Keratinocyte (primary cell): ENCODE results near the gene KDM3A. TPM values are rescaled to one million over a fixed set of nuclear protein-coding genes. Genes with fewer than 3 reads are reported as not detected.

Experiments
- DNase-seq: peaks from one replicate; pipeline ENCODE4 v3.0.0-alpha.2; 2011; ENCODE audit warnings: low read depth, missing footprints, low spot score
- FAIRE-seq: peaks from 2 replicates; lab custom pipeline; 2011; peaks lifted over from hg19 to GRCh38; lab: Jason Lieb, UNC
- H2AFZ ChIP-seq: 2 replicates; pipeline ENCODE4 v1.6.0; 2012; ENCODE audit warnings: low read length, control low read depth, inconsistent platforms; ENCODE audit not compliant: control insufficient read depth
- H3K27ac ChIP-seq: 2 replicates; pipeline ENCODE4 v1.5.1; 2011; ENCODE audit warnings: low read length; ENCODE audit not compliant: control insufficient read depth, insufficient read depth
- H3K27me3 ChIP-seq: 3 replicates; pipeline ENCODE4 v1.6.0; 2011; ENCODE audit warnings: low read length; ENCODE audit not compliant: control insufficient read depth, insufficient read depth; ENCODE audit errors: extremely low read depth
- H3K36me3 ChIP-seq, 2 experiments: 2 replicates in 1 of 2; 3 replicates in 1 of 2; pipeline ENCODE4 v1.5.1; 2011; ENCODE audit warnings: low read length in 2 of 2, mild to moderate bottlenecking in 1 of 2; ENCODE audit not compliant: control insufficient read depth in 2 of 2, insufficient read depth in 2 of 2; ENCODE audit errors: extremely low read depth in 1 of 2
- H3K4me1 ChIP-seq: 3 replicates; pipeline ENCODE4 v1.5.1; 2011; ENCODE audit warnings: low read length; ENCODE audit not compliant: control insufficient read depth, insufficient read depth; ENCODE audit errors: extremely low read depth
- H3K4me2 ChIP-seq: 3 replicates; pipeline ENCODE4 v1.6.0; 2011; ENCODE audit warnings: low read depth, low read length; ENCODE audit not compliant: control insufficient read depth, insufficient read depth; ENCODE audit errors: extremely low read depth
- H3K4me3 ChIP-seq, 3 experiments: fragments of 200-600 bp in 1 of 3; sonication (generic) in 1 of 3; 2 replicates in 2 of 3; 3 replicates in 1 of 3; pipeline ENCODE4 v1.5.1; 2011 to 2016; ENCODE audit warnings: low read length in 3 of 3, mild to moderate bottlenecking in 3 of 3, control low read depth in 2 of 3, inconsistent platforms in 1 of 3, low read depth in 1 of 3, mixed read lengths in 1 of 3, mixed run types in 1 of 3, moderate library complexity in 1 of 3; ENCODE audit not compliant: control insufficient read depth in 2 of 3, insufficient read depth in 2 of 3; ENCODE audit errors: extremely low read depth in 1 of 3
- H3K79me2 ChIP-seq: 2 replicates; pipeline ENCODE4 v1.6.0; 2012; ENCODE audit warnings: low read length; ENCODE audit not compliant: control insufficient read depth, insufficient read depth
- H3K9ac ChIP-seq: 3 replicates; pipeline ENCODE4 v1.6.0; 2011; ENCODE audit warnings: low read length; ENCODE audit not compliant: control insufficient read depth, insufficient read depth; ENCODE audit errors: extremely low read depth
- H3K9me1 ChIP-seq: 3 replicates; pipeline ENCODE4 v1.6.0; 2011; ENCODE audit warnings: low read length; ENCODE audit not compliant: control insufficient read depth, insufficient read depth; ENCODE audit errors: extremely low read depth
- H3K9me3 ChIP-seq: 2 replicates; pipeline ENCODE4 v1.5.1; 2012; ENCODE audit warnings: low read depth, low read length; ENCODE audit not compliant: control insufficient read depth
- H4K20me1 ChIP-seq: 3 replicates; pipeline ENCODE4 v1.6.0; 2011; ENCODE audit warnings: low read length; ENCODE audit not compliant: control insufficient read depth, insufficient read depth; ENCODE audit errors: extremely low read depth
- EZH2 ChIP-seq: IDR thresholded peaks from one replicate; pipeline ENCODE4 v1.6.1; 2012; ENCODE audit warnings: inconsistent platforms, mild to moderate bottlenecking, low read length, moderate library complexity
- dilution Hi-C: fragments of 300-500 bp; cut with MboI; formaldehyde crosslinking; loops from one replicate; pipeline ENCODE4 v1.7.0; 2020; ENCODE audit warnings: low sequenced_read_pairs; ENCODE audit not compliant: extremely low pct_ligation_motif_present
- polyA plus RNA-seq, 5 experiments: library from polyadenylated mRNA; depleted of rRNA in 3 of 5; stranded (reverse) in 3 of 5; stranded (forward) in 1 of 5; unstranded in 1 of 5; fragments of >200 nt; gene quantifications; 1 replicate in 1 of 5; 2 replicates in 3 of 5; 3 replicates in 1 of 5; pipeline versions ENCODE4 v1.2.1 to v1.2.3, GENCODE V29; 2011 to 2012; ENCODE audit warnings: missing spikeins in 2 of 5, low read depth in 1 of 5, low replicate concordance in 1 of 5
- TF ChIP-seq, protein P1 (sequence below), 3 experiments: IDR thresholded peaks in 1 of 3; conservative IDR thresholded peaks in 1 of 3; optimal IDR thresholded peaks in 1 of 3; 2 replicates in 2 of 3; 3 replicates in 1 of 3; pipeline versions ENCODE3 to v1.5.1; 2011; ENCODE audit warnings: low read length in 3 of 3, mild to moderate bottlenecking in 3 of 3, moderate library complexity in 2 of 3, control low read depth in 1 of 3, inconsistent platforms in 1 of 3; ENCODE audit not compliant: insufficient read depth in 2 of 3; ENCODE audit errors: extremely low read depth in 1 of 3

Gene KDM3A
- polyA plus RNA-seq, 1 donor (not counting 4 experiments of a cell fraction or from before 2014, with no cell fraction given) = 32.9 TPM

DNA sequence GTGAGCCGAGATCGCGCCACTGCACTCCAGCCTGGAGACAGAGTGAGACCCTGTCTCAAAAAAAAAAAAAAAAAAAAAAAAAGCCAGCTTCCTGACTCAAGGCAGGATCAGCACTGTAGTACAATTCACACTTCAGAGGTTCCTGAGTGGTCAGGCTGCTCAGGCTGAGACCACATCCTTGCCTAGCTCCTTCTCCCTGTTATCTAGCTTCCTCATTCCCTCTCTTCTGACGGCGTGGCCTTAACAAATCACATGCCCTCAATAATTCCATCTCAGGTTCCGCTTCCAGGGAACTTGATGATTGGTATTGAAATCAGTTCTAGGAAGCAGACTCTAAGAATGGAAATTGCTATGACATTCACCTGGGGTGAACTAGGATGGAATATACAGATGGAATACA, 29.8 kb upstream of the KDM3A start:
- peaks cover 2% of the 10 kb centered on the region for H3K27me3 ChIP-seq
- H3K4me1 ChIP-seq = no peaks in the 10 kb centered on the region
- no peaks in the 10 kb centered on the region for H4K20me1 ChIP-seq
- no peaks in the 10 kb centered on the region for H3K36me3 ChIP-seq
- FAIRE-seq (no peak), DNase-seq (no peak)
- TF ChIP-seq EZH2 = no peak
- TF ChIP-seq, protein P1, sequence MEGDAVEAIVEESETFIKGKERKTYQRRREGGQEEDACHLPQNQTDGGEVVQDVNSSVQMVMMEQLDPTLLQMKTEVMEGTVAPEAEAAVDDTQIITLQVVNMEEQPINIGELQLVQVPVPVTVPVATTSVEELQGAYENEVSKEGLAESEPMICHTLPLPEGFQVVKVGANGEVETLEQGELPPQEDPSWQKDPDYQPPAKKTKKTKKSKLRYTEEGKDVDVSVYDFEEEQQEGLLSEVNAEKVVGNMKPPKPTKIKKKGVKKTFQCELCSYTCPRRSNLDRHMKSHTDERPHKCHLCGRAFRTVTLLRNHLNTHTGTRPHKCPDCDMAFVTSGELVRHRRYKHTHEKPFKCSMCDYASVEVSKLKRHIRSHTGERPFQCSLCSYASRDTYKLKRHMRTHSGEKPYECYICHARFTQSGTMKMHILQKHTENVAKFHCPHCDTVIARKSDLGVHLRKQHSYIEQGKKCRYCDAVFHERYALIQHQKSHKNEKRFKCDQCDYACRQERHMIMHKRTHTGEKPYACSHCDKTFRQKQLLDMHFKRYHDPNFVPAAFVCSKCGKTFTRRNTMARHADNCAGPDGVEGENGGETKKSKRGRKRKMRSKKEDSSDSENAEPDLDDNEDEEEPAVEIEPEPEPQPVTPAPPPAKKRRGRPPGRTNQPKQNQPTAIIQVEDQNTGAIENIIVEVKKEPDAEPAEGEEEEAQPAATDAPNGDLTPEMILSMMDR (optimal IDR thresholded peaks at IDR 0.05 in 1 of 3, IDR thresholded peaks at IDR 0.05 in 1 of 3, conservative IDR thresholded peaks at IDR 0.05 in 1 of 3; ENCODE audit: extremely low read depth in 1 of 3, insufficient read depth in 2 of 3, low read length in 3 of 3) = no peak
- H3K4me3 ChIP-seq = no peak overlapping the region
- H3K9me1 ChIP-seq = no peaks in the 10 kb centered on the region
- no peak overlapping the region for H3K4me2 ChIP-seq
- no peak overlapping the region for H2AFZ ChIP-seq
- H3K9ac ChIP-seq = no peak overlapping the region
- H3K27ac ChIP-seq = no peak overlapping the region
- no peaks in the 10 kb centered on the region for H3K9me3 ChIP-seq
- no peaks in the 10 kb centered on the region for H3K79me2 ChIP-seq
- dilution Hi-C loops = no loop called here

GRCh38 chr2:86412007-86412406, 29.2 kb upstream of the KDM3A start:
- no peak overlapping the region for H3K9ac ChIP-seq
- H3K4me1 ChIP-seq = no peaks in the 10 kb centered on the region
- no peak overlapping the region for H2AFZ ChIP-seq
- H3K4me2 ChIP-seq = no peak overlapping the region
- H4K20me1 ChIP-seq = no peaks in the 10 kb centered on the region
- DNase-seq (no peak), FAIRE-seq (no peak)
- TF ChIP-seq, protein P1 (optimal IDR thresholded peaks at IDR 0.05 in 1 of 3, IDR thresholded peaks at IDR 0.05 in 1 of 3, conservative IDR thresholded peaks at IDR 0.05 in 1 of 3; ENCODE audit: extremely low read depth in 1 of 3, insufficient read depth in 2 of 3, low read length in 3 of 3) = no peak
- no peak for TF ChIP-seq EZH2
- dilution Hi-C loops = no loop called here
- H3K79me2 ChIP-seq = no peaks in the 10 kb centered on the region
- no peaks in the 10 kb centered on the region for H3K9me3 ChIP-seq
- H3K9me1 ChIP-seq = no peaks in the 10 kb centered on the region
- no peaks in the 10 kb centered on the region for H3K36me3 ChIP-seq
- H3K27me3 ChIP-seq = peaks cover 2% of the 10 kb centered on the region
- no peak overlapping the region for H3K4me3 ChIP-seq
- H3K27ac ChIP-seq = no peak overlapping the region
